Uterus (tissue), 2 donors: ENCODE data around the gene ITPR3.

ENCODE experiments used
- POLR2A ChIP-seq, 2 donors: fragments of 450-650 bp; IDR thresholded peaks; one replicate each; pipeline ENCODE4 v1.6.1; 2016; ENCODE audit warnings: antibody characterized with exemption in 2 of 2, mild to moderate bottlenecking in 1 of 2, moderate library complexity in 1 of 2
- TF ChIP-seq, protein P1 (sequence below), 4 experiments: fragments of 200-600 bp in 2 of 4; fragments of 450-650 bp in 2 of 4; sonication (generic) in 2 of 4; IDR thresholded peaks; one replicate each; pipeline ENCODE4 v1.5.1; 2016 to 2019; ENCODE audit warnings: antibody characterized with exemption in 4 of 4, mild to moderate bottlenecking in 2 of 4, moderate library complexity in 1 of 4

DNA sequence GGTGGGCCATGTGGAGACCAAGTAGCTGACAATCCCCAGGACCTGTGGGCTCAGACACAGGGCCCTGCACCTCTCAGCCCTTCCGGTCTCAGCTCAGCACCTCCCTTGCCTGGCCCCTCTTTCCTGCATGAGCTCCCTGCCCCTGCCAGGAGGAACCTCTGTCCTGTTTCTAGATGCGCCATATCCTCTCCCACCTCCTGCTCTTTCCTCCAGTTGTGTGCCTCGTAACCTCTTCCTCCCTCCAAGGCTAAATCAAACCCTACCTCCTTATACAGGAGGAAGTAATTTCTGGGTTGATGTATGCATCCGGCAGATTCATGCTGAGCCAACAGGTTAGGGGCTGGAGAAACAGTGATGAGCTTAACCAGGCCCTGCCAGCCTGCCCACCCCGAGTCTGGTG, 30.9 kb downstream of the ITPR3 start:
- TF ChIP-seq, protein P1, sequence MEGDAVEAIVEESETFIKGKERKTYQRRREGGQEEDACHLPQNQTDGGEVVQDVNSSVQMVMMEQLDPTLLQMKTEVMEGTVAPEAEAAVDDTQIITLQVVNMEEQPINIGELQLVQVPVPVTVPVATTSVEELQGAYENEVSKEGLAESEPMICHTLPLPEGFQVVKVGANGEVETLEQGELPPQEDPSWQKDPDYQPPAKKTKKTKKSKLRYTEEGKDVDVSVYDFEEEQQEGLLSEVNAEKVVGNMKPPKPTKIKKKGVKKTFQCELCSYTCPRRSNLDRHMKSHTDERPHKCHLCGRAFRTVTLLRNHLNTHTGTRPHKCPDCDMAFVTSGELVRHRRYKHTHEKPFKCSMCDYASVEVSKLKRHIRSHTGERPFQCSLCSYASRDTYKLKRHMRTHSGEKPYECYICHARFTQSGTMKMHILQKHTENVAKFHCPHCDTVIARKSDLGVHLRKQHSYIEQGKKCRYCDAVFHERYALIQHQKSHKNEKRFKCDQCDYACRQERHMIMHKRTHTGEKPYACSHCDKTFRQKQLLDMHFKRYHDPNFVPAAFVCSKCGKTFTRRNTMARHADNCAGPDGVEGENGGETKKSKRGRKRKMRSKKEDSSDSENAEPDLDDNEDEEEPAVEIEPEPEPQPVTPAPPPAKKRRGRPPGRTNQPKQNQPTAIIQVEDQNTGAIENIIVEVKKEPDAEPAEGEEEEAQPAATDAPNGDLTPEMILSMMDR (IDR thresholded peaks at IDR 0.05), result no peak
- no peak for TF ChIP-seq POLR2A (IDR thresholded peaks at IDR 0.05)
